ENCODE data around the gene HBG1. TPM values are rescaled to one million over a fixed set of nuclear protein-coding genes. Genes with fewer than 3 reads are reported as not detected.

Gene HBG1
- total RNA-seq, 3 donors from 2014 or later (not counting 1 experiment from before 2014, with no cell fraction given), result not detected

DNA sequence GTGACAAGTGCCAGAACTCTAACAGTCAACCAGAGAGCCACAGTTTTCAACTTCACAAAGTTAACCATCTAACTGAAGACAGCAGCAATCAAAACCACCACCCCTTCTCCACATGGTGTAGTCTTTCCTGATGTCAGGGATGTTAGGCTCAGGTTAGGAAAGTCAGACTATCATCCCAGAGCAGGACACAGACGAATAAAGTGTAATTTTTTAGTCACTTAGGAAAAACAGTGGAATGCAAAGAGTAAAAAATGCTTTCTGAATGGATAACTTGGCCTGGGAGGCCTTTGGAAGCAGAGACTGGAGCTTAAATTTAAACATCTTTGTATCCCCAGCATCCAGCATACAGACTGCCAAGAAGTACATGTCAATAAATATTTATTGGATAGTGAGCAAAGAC is 36.7 kb upstream of the HBG1 start:
- no peaks in the 10 kb centered on the region for H3K4me1 ChIP-seq (ENCODE audit: control insufficient read depth, insufficient read depth, low read length)
- Mint-ChIP-seq H3K27ac (no peak overlapping the region), H3K9me3 (peaks cover 0 to 3% of the 10 kb centered on the region in 2 donors), H3K36me3 (no peaks in the 10 kb centered on the region), H3K4me3 (no peak overlapping the region), H3K4me1 (no peaks in the 10 kb centered on the region), H3K27me3 (ENCODE audit: low read depth in 2 of 2) (no peaks in the 10 kb centered on the region)
- intact Hi-C loops (cut with micrococcal nuclease), result no loop called here
- DNase-seq (no peak), ATAC-seq (no peak)
- no peaks in the 10 kb centered on the region for H3K9me3 ChIP-seq (ENCODE audit: control insufficient read depth, insufficient read depth, low read length)
- H3K36me3 ChIP-seq (ENCODE audit: control insufficient read depth, insufficient read depth, low read length), result no peaks in the 10 kb centered on the region
- no peaks in the 10 kb centered on the region for H3K27me3 ChIP-seq (ENCODE audit: control insufficient read depth, insufficient read depth, low read length)
- H3K4me3 ChIP-seq (ENCODE audit: low read length), result no peak overlapping the region
- 20% methylated on average over 1 of the region's 1 CpG for WGBS (ENCODE audit: insufficient coverage)
- TF ChIP-seq CTCF (IDR thresholded peaks at IDR 0.05), result no peak
- H3K27ac ChIP-seq (ENCODE audit: low read length), result no peak overlapping the region

DNA sequence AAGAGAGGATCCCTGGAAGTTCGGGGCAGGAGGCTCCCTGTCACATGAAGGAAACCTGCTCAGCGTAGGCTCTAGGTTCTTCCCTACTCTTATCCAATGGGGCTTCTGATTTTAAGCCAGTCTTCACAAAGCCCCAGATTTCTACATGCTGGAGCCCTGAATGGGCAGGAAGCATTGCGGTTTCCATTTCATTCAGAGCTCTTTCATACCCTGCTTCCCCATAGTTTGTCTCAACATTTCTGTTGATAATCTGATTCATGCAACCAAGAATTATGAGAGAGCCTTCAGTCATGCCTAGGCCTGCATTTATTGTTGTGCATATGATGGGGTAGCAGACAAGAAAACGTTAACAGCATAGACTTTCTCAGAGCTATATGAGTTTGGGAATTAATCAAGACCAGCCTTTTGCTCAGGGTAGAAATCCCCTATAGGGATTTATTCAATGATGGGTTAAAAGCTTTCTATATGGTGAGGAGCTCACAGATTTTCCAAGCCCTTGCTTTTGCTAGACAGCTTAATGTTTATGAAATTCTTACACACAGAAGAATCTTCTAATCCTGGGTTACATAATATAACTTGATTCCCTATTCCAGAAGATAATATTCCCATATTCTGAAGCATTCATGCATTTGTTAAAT is 36.2 kb upstream of the HBG1 start:
- intact Hi-C loops (cut with micrococcal nuclease), result no loop called here
- peaks cover 0 to 3% of the 10 kb centered on the region in 2 donors for H3K9me3 Mint-ChIP-seq
- no peak overlapping the region for H3K4me3 Mint-ChIP-seq
- no peaks in the 10 kb centered on the region for H3K9me3 ChIP-seq (ENCODE audit: control insufficient read depth, insufficient read depth, low read length)
- no peaks in the 10 kb centered on the region for H3K27me3 Mint-ChIP-seq (ENCODE audit: low read depth in 2 of 2)
- no peak for DNase-seq
- H3K36me3 ChIP-seq (ENCODE audit: control insufficient read depth, insufficient read depth, low read length), result no peaks in the 10 kb centered on the region
- no peak for ATAC-seq
- no peak overlapping the region for H3K27ac Mint-ChIP-seq
- H3K36me3 Mint-ChIP-seq, result no peaks in the 10 kb centered on the region
- no peaks in the 10 kb centered on the region for H3K4me1 Mint-ChIP-seq
- no peak overlapping the region for H3K27ac ChIP-seq (ENCODE audit: low read length)
- no peak for TF ChIP-seq CTCF (IDR thresholded peaks at IDR 0.05)
- no peak overlapping the region for H3K4me3 ChIP-seq (ENCODE audit: low read length)
- H3K4me1 ChIP-seq (ENCODE audit: control insufficient read depth, insufficient read depth, low read length), result no peaks in the 10 kb centered on the region
- WGBS (ENCODE audit: insufficient coverage), result 85% methylated on average over 4 of the region's 4 CpGs
- no peaks in the 10 kb centered on the region for H3K27me3 ChIP-seq (ENCODE audit: control insufficient read depth, insufficient read depth, low read length)

DNA sequence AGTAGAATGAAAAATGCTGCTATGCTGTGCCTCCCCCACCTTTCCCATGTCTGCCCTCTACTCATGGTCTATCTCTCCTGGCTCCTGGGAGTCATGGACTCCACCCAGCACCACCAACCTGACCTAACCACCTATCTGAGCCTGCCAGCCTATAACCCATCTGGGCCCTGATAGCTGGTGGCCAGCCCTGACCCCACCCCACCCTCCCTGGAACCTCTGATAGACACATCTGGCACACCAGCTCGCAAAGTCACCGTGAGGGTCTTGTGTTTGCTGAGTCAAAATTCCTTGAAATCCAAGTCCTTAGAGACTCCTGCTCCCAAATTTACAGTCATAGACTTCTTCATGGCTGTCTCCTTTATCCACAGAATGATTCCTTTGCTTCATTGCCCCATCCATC is 35.0 kb upstream of the HBG1 start:
- no peaks in the 10 kb centered on the region for H3K9me3 ChIP-seq (ENCODE audit: control insufficient read depth, insufficient read depth, low read length)
- Mint-ChIP-seq H3K4me3 (no peak overlapping the region), H3K36me3 (no peaks in the 10 kb centered on the region), H3K27ac (no peak overlapping the region), H3K27me3 (ENCODE audit: low read depth in 2 of 2) (no peaks in the 10 kb centered on the region), H3K9me3 (peaks cover 0 to 3% of the 10 kb centered on the region in 2 donors), H3K4me1 (no peaks in the 10 kb centered on the region)
- H3K4me3 ChIP-seq (ENCODE audit: low read length), result no peak overlapping the region
- H3K36me3 ChIP-seq (ENCODE audit: control insufficient read depth, insufficient read depth, low read length), result no peaks in the 10 kb centered on the region
- H3K27me3 ChIP-seq (ENCODE audit: control insufficient read depth, insufficient read depth, low read length), result no peaks in the 10 kb centered on the region
- TF ChIP-seq CTCF (IDR thresholded peaks at IDR 0.05), result no peak
- no peak for ATAC-seq
- DNase-seq, result no peak
- 100% methylated on average over 2 of the region's 2 CpGs for WGBS (ENCODE audit: insufficient coverage)
- intact Hi-C loops (cut with micrococcal nuclease), result no loop called here
- H3K27ac ChIP-seq (ENCODE audit: low read length), result no peak overlapping the region
- H3K4me1 ChIP-seq (ENCODE audit: control insufficient read depth, insufficient read depth, low read length), result no peaks in the 10 kb centered on the region

GRCh38 chr11:5283882-5284281 is 34.2 kb upstream of the HBG1 start:
- H3K36me3 ChIP-seq (ENCODE audit: control insufficient read depth, insufficient read depth, low read length), result no peaks in the 10 kb centered on the region
- H3K27me3 ChIP-seq (ENCODE audit: control insufficient read depth, insufficient read depth, low read length), result no peaks in the 10 kb centered on the region
- no peaks in the 10 kb centered on the region for H3K27me3 Mint-ChIP-seq (ENCODE audit: low read depth in 2 of 2)
- H3K4me1 ChIP-seq (ENCODE audit: control insufficient read depth, insufficient read depth, low read length), result no peaks in the 10 kb centered on the region
- ATAC-seq, result no peak
- WGBS (ENCODE audit: insufficient coverage), result 81% methylated on average over 1 of the region's 1 CpG
- intact Hi-C loops (cut with micrococcal nuclease), result no loop called here
- H3K27ac ChIP-seq (ENCODE audit: low read length), result no peak overlapping the region
- no peak overlapping the region for H3K4me3 Mint-ChIP-seq
- H3K27ac Mint-ChIP-seq, result no peak overlapping the region
- DNase-seq, result no peak
- peaks cover 0 to 3% of the 10 kb centered on the region in 2 donors for H3K9me3 Mint-ChIP-seq
- no peaks in the 10 kb centered on the region for H3K4me1 Mint-ChIP-seq
- TF ChIP-seq CTCF (IDR thresholded peaks at IDR 0.05), result no peak
- no peaks in the 10 kb centered on the region for H3K36me3 Mint-ChIP-seq
- H3K9me3 ChIP-seq (ENCODE audit: control insufficient read depth, insufficient read depth, low read length), result no peaks in the 10 kb centered on the region
- H3K4me3 ChIP-seq (ENCODE audit: low read length), result no peak overlapping the region
